HG03175 (cell line): ENCODE measurements around the gene TUBA4A.

Source experiments
- ATAC-seq: cut with Tn5 transposase; IDR thresholded peaks from one replicate; pipeline ENCODE4 v1.9.1; 2021; ENCODE audit warnings: mild to moderate bottlenecking, moderate library complexity; ENCODE audit not compliant: unreplicated experiment

Gene TUBA4A

DNA sequence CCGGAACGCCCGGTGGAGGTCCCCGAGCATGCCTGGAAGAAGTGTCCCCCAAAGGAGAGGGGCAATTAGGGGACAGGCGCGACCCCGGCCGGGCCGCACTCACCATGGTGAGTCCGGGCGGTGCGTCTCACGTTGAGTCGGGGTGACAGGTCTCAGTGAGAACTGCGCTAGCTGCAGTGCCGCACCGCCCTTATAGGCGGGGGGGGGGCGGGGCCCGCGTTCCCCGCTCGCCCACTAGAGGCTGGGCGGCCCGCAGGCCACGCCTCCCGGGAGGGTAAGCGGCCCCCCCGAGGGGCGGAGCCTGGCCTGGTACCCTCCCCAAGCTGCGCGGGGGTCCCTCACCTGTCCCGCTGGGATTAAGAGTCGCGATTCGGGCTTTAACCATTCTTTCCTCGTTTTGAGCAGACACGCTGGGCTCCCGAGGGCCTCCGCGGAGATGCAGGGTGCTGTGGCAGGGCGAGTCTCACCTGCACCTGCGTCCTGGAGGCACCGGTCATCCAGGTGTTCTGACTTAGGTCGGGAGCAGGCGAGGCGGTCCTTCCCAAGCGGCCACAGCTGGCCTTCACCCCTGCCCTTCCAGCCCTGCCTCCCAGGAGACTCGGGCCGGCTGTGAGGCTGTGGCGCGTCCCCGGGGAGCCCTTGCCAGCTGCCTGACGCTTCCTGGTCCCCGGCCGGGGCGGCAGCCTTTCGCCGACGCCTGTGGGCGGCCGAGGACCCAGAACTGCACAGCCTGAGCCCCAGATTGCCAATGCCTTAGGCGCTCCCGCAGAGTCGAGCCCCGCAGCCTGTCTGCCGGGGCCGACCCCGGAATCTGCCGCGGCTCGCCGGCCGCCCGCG is at the start of gene TUBA4A:
TUBA4A (minus strand) TSS at position 166 of the 837 bp plus-strand sequence; CDS start at position 106, 60 bp downstream.
- peak; percentile 51 for ATAC-seq

DNA sequence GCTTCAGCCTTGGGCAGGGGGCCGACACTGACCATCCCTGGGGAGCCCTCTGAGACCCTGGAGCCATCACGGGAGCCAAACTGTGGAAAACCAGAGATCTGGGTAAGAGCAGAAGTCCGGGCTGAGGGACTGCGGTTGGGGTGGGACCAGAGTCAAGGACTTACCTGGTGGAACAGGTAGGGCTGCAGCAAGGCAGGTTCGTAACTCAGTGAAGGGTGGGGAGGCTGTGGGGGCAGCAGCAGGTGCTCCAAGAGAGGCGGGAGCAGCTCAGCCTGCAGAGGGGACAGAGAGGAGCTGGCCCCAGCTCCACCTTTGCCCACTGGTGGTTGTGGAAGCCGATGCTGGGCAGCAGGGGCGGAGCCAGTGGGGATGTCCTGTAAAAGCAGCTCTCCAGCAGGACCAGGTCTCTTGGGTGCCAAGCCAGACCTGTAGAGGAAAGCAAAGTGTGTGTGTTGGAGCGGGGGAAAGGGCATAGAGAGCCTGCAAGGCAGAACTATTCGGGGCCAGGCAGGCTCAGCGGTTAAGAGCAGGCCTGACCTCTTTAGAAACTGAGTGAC is 48.8 kb upstream of the TUBA4A start:
- no peak for ATAC-seq

DNA sequence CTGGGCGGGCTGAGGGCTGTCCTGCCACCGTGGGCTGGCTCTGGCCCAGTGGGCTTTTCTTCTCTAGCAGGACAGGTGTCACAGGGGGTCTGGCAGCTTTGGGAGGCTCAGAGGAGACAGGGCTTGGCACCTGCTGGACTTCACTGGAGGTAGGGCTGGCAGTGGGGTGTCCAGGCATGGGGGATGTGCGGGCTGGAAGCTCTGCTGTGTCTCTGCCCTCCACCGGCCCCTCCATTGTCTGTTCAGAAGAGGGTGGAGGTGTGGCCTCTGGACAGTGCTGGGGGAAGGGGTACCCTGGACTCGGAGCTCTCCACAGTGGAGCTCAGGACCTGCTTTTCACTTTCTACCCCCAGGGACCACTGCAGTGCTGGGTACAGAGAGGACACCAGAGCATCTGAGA is 46.3 kb upstream of the TUBA4A start:
- no peak for ATAC-seq

DNA sequence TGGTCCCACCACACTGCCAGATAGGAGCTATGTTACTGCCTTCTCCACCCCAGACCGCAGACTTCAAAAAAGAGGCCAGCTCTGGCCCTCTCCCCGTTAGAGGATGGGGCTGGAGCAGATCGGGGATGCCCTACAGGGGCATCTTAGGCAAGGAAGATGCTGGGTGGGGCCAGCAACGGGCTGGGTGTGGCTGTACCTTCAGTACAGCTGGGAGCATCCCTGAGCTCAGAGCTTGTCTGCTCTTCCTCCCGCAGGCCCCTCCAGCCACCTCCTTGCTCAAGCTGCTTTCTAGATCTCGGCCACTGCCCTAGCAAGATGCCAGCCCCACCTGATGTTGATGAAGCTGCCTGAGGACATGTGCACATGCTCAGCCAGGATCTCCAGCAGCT is 45.6 kb upstream of the TUBA4A start:
- no peak for ATAC-seq

DNA sequence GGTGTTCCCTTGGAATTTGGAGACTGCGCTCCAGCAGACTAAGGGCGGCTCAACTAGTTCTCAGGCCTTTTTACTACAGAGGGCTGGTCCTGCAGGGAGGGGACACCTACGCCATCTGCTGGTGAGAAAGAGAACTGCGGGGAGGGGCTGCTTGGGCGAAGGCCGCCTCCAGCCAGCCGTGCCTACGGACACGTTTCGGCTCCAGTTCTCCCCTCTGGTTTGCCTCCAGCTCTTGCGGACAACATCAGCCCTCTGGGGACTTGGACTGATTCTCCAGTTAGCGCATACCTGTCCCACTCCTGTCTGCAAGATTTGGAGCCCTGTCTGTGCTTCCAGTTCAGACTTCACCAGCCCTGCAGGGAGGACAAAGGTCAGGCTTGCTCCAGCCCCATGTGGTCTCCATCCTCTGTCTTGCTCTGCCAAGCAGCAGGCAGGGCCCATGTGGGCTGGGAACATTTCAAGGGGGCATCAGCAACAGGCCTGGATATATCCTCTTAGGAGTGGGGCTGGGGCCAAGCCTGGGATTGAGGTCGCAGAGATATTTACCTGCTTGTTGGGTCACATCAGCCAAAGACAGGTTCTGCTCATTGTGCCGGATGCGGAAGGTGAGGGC is 45.1 kb upstream of the TUBA4A start:
- peak; percentile 65 for ATAC-seq

DNA sequence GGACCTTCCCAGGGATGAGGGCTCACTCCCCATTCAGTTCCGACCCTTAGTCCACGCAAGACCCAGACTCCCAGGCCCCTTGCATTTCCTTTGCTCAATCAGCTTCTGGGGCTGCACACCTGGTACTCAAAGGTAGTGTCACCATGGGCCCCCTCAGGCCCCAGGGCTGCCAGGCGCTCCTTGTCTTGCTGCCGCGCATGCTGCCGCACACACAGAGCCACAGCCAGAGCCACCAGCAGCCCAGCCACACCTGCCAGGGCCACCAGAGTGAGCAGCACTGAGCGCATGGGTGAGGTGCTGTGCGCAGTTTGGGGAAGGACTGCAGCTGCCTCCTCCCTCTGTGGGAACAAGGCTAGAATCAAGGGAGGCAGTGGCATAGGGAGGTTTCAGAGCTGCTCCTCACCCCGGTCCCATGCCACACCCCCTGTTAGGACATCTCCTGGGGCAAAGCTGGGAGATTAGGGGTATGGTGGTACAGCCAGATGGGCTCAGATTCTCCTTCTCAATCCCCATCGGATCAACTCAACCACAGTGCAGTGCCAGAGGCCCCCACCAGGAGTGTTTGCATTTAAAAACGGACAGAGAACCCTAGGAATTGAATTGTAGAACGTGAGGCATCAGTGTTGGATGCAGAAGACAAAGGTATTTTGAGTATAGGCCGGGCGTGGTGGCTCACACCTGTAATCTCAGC is 44.2 kb upstream of the TUBA4A start:
- ATAC-seq: no peak

DNA sequence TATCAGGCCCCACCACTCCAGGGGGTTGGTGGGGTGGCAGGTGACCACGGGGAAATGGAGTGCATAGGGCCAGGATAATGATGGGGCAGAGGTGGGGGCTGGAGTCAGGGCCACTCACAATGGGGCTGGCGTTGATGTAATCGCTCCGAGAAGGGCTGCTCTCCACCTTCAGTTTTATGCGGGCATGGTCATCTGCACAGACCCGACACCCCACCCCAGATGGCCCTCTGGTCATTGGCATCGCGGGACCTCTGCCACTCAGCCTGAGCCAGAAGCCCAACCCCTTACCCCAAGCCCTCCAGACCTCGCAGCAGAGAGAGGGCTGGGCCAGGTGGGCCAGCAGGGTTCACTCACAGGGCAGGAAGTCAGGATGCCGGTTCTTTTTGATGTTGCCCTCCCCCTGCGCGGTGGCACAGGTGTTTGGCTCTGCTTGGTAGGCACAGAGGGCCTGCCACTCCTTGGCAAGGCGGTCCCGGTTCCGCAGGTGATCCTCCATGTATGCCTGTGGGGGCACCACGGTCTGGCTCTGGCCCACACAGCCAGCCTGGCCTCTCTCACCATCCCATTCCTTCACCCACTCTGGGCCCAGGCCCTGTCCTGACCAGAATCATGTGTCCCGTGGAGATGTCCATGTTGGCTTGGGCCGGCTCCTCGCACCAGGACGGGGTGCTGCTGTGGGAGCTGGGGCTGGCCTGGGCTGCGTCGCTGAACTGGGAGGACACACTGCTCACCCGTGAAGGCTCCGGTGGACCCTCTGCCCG is 43.1 kb upstream of the TUBA4A start:
- ATAC-seq: no peak

DNA sequence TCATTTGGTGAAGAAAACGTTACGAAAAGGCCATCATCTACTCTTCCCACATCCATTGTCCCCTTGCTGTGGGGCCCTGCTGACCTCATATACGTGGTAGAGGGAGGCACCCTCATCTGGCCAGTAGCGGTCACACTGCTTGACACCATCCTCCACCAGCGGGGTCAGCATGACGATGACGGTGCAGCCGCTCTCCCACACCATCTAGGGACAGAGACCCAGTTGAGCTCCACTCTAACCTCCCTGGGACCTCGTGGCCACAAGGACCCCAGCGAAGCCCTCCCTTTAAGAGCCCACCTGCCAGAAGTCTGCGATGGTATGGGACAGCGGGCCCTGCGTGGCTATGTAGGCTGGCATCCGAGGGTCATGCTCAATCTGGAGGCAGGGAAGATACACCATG is 42.4 kb upstream of the TUBA4A start:
- ATAC-seq: no peak

DNA sequence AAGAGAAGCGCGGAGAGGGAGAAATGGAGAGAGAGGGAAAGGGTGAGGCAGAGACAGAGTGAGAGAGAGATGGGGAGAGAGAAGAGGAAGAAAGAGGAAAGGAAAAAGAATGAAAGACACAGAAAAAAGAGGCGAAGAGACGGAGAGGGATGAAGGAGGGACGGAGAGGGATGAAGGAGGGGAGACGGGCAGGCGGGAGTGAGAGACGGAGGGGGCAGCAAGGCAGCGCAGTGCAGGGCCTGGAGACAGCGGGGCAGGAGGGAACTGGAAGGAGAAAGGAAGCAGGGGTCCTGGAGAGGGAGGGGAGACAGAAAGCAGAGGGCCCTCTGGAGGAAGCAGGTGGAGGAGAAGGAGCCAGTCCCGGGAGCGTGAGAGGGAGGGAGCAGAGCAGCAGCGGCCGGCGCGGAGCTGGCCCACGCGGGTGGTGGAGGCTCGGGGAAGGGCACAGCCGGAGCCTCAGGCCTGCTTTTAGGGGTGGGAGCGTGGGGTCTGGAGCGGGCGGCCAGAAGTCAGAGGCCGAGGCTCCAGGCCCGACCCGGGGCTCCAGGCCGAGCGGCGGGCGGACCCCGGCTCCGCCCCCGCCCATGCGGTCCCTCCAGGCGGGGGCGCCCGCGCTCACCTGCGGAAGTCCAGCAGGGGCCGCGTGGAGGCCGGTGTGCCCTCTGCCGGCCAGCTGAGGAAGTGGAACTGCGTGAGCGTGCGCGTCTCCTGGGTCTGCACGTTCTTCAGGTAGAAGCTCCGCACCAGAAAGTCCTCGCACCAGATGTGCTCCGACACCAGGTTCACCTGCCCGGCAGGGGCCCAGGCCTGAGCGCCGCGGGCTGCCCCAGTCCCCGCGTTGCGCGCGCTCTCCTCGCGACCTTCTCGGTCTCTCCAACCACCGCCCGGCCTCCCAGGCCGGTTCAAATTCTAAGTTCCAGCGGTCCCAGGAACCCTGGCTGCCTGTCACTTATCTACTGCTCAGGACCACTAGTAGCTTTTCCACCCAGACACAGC is 40.9 kb upstream of the TUBA4A start:
- peak; percentile 88 for ATAC-seq

DNA sequence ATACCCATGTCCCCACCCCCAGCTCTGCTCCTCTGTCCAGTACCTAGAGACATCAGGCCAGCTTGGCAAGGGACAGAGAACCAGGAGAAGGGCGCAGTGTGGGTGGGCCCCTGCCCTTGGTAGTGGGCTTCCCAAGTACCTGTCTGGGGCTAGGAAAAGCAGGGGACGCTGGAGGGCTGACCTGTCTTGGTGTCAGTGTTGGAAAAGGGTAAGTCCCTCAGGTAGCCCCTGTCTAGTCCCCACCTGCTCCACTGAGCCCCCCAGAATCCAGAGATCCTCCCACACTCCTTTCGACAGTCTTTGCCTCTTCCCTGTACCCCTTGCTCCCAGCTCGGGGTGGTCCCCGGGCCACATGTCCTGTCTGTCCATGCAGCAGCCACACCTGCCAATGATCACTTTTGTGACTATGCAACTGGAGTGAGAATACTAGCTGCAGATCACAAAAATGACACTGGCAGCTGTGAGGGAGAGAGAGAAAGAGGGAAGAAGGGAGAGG is 40.1 kb upstream of the TUBA4A start:
- no peak for ATAC-seq

DNA sequence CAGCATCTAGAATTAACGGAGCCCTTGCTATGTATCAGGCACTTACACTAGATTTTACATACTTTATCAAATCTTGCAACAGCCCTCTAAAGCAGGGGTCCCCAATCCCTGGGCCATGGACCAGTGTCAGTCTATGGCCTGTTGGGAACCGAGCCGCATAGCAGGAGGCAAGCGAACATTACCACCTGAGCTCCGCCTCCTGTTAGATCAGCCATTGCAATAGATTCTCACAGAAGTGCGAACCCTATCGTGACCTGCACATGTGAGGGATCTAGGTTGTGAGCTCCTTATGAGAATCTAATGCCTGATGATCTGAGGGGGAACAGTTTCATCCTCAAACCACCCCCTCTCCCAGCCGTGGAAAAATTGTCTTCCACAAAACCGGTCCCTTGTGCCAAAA is 38.9 kb upstream of the TUBA4A start:
- ATAC-seq: no peak

DNA sequence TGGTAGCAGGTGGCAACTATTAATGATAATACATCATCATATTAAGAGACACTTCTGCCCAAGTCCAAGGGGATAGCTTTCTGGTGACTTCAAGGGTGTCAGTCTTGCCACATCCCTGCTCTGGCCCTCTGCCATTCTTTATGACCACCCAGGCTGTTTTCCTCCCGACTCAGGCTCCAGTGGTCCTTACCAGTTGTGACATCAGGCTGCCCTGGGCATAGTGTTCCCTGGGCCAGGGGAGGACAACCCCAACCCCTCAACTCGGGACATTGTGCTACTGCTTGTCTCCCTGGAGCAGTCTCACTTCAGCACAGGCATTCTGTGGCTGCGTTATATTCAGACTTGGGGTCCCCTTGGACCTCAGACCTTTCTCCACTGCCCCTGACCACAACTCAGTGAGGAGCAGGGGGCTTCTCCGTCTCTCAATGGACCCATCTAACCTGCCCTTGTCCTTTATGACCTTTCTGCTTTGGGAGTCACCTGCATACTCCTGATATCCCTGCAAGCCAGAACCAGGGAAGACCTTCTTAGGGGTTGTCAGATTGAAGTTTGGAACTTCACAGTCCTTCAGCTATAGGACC is 38.3 kb upstream of the TUBA4A start:
- ATAC-seq: no peak

DNA sequence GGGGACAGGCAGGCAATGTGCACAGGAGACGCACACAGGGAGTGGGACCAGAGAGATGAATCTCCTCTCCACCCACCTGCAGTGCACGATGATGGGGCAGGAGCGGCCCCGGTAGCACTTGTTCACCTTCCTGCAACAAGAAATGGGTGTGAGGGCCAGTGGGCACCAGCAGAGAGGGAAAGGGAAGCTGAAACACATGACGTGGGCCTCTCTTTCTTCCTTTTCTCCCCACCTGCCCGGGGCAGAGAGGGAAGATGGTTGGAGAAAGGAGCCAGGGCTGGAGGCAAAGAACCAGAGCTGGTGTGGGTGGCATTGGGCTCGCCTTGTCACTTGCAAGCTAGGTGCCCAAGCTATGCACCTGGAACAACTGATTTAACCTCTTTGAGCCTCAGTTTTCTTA is 37.7 kb upstream of the TUBA4A start:
- ATAC-seq: no peak

DNA sequence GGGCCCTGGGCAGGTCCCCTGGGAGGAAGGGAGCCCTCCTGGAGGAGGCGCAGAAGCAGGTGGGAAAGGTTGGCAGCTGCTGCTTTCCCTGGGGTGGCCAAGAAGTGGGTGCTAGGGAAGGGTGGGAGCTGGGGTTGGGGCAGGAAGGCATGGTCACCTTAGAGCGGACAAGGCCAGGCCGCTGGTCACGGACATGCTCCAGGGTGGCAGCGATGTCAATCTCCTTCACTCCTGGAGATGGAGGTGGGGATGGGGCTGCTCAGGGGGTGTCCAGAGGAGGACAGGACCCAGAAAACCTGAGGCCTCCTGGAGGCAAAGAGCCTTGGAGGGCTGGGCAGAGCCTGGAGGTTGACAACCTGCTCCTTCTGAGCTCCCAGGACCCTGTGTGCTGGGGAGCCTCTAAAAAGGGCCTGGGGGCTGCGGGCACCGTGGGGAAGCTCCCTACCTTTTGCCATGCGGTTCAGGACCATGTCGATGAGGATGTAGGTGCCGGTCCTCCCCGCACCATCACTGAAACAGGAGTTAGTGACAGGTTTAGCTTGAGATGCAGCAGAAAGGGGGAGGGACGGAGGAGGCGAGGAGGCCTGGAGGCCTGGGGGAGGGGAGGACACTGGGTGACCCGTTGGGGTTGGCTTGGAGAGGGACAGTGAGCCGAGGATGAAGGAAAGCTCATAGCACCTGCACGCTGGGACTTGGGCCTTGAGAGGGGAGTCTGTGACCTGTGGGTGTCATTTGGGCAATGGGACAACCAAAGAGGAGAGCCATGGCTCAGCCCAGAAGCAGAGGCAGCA is 36.9 kb upstream of the TUBA4A start:
- no peak for ATAC-seq

DNA sequence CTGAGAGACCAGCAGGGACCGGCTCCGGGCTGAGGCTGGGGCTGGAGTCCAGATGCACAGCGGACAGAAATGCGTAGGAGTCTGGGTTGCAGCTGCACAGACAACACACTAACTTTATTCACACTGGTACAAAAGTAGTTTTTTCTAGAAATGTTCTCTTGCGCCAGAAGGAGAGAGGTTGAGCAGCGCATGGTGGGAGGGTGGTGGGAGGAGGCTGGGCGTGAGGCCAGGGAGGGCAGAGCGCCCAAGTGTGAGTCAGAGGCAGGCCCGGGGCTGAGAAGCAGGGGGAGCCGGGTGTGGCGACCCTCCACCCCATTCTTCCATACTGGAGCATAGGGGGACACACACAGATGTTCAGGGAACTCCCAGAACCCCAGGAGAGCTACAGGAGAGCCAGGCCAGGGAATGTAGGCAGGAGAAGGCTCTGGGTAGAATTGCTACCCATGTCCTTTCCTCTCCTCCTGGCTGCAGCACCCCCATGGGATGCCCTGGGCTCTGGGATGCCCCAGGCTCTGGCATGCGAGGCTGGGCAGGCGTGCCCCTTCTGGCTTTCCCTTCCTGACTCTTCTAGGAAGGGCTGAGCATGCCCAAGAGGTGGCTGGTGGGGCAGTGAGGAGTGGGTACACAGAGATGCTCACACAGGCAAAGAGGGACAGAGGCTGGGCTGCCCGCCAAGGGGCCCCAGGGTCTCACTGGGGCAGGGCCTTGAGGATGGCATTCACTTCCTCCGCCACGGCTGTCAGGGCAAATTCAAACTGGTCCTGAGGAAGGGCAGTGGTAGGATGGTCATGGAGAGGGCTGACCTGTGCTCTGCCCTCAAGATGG is 36.0 kb upstream of the TUBA4A start:
- no peak for ATAC-seq

DNA sequence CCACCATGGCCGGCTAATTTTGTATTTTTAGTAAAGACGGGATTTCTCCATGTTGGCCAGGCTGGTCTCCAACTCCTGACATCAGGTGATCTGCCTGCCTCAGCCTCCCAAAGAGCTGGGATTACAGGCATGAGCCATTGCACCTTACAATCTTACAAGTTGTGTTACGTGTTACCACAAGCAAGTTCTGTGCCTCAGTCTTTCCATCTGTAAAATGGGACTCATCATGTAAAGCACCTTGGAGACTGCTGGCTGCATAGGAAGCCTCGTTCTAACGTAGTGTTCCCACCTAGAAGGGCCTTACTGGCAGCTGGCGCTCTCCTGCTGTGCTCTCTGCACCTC is 35.4 kb upstream of the TUBA4A start:
- no peak for ATAC-seq

DNA sequence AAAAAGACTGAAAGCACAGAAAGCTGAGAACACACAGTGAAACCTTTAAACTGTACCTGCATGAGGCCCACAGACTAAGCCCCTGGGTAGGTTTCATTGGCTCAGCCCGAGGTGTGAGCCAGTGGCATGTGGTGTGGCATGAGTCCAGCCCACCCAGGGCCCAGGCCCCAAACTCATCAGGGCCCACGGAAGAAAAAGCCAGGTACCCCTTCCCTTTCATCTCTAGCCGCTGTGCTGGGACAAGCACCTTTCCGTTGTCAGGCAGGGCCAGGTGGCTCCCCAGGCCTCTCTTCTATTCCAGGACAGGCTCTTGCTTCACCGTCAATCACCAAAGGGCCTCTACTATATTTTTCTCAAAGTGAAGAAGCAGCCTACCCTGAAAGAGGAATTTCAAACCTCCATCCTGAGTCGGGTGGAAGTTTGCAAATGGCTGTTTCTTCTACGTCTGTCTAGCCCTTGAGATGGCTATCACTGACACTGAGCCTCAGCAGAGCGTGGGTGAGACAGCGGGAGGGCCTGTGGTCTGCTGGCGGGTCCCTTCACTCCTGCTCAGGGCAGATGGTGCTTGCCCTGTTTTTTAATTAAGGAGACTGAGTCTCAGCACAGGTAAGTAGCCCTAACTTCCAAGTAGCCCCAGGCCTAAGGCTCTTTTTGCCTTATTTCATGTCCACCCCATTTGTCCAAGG is 34.0 kb upstream of the TUBA4A start:
- ATAC-seq: no peak
